NCI-H510A treated with DMSO at 0.1 percent for 48 hours (cell line): ENCODE data around the gene STK39.

Experiments used
- DNase-seq: peaks from one replicate; lab custom pipeline; 2025; lab: John Stamatoyannopoulos, UW

Gene STK39

DNA sequence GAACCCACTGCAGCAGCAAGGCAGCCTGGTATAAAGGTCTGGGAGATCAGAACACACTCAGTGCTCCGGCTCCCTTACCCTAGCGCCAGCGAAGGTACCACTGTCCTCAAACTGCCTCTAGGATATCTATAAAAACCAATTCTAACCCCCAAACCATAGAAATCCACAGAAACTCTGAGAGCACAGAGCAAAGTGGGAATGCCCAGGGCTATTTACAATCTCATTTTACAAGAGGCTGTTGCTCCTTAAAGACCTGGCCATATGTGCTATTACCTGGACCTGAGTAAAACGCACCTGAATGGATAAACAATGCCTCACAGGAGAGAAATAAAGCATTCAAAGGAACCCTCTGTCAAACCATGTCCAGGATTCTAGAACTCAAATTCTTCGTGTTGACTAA is 4.3 kb downstream of the STK39 start:
- DNase-seq = no peak

DNA sequence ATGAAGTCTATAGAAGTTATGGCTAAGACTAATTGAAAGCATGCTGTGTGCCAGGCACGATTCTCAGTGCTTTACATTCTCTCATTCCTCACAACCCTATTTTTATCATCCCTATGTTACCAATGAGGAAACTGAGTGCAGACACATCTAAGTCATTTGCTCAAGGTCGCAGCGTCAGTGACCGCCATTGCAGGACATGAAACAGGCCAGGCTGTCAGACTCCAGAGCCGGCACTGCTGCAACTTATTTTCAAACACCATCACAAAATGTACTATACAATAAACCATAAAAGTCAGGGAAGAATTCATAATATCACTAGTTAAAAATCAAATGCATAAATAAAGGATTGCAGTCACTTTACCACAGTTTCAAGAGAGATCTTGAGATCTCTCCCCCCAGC is 5.6 kb downstream of the STK39 start:
- DNase-seq = no peak

DNA sequence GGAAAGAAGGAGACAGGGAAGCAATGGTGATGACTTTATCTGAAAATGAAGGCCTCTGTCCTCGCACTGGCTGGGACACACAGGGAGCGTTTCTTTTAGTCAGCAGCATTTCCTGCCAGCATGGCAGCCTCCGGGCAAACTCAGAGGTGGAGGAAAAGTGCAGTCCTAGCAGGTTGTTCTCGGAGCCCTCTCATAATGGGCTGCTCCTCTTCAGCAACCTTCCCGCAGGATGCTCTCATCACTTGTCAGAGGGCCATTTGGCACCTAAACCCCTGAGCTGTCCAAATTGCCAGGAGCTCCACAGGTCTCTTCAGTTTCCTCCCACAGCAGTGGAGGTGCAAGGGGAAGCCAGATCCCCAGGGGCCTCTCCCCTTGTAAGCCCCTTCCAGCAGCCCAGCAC is 6.2 kb downstream of the STK39 start:
- no peak for DNase-seq

DNA sequence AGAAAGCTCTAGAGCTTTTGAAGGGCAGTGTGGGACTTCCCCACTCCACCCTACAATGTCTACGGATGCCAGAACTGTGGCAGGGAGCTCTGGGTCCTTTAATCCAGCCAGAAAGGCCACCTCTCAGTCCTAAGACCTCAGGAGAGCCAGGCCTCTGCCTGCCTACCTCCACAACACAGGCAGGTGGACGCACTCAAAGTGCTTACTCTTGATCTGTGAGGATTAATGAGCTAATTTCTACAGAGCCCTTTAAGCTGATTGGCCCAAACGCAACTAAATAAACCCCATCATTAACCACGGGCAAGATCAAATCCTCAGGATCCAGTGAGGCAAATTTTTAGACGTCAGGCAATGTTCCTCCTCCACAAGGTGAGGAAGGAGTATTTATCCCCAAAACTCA is 8.1 kb downstream of the STK39 start:
- no peak for DNase-seq

DNA sequence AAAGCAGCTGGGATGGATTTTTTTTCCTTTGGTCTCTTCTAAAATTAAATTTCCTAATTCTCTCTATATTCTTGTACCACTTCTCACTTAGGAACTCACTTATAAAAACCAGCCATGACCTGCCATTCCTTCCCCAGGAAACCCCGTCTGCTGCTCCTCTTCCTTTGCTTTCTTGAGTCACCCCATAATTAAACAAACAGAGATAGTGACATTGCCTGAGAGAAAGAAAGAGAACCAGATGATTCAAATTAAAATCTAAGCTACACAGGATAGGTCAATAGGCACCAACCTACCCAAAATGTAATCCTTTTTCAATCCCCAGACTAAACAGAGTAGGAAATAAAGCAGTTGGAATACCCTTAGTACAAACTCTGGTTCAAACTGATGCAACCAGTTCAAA is 9.7 kb downstream of the STK39 start:
- no peak for DNase-seq

DNA sequence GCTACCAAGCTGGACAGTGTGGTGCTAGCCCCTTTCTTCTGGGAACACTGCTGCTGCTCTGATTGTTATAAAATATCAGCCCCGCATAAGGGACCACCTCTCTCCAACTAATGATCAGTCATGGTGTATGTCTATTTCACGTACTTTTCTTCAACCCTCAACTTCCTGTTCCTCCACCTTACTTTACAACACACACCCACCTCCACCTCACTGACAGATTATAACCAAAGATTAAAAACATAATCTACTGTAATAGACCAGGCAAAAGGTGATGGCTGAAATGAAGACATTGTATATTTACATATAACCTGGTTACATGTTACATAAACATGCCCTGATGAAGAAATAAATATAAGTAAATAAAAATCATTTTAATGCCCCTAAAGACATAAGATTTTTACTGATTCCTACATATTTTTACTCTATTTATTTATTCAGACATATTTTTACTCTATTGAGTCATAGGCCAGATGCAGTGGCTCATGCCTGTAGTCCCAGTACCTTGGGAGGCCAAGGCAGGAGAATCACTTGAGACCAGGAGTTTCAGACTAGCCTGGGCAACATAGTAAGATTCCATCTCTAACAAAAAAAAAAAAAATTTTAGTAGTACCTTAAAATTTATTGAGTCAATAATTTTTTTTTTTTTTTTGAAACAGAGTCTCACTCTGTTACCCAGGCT is 12.8 kb downstream of the STK39 start:
- DNase-seq = no peak

DNA sequence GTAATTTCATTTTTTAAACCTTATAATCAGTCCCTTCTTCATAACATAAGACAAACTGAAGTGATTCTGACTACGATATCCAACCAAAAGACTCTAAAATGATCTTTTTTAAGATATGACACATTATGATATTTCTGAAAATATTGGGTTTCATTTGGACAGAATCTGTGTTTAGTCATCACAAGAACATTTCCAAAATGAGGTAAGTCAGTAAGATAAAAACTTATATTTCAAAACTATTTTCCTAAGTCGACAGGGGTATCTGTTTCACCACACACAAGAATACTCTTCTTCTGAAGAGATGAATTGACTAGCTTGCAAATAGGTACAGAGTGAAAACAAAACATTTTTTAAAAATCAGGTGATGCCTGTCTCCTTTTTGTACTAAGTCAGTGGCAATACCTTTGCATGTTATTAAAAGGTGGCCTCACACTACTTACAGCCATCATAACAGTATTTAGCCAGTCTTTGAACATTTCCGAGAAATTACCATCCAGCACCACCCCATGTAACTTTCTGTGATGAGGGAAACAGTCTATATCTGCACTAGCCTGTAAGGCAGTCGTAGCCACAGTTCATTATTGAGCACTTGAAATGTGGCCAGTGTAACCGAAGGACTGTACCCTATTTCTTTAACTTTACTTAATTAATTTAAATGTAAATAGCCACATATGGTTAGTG is 13.5 kb downstream of the STK39 start:
- no peak for DNase-seq

DNA sequence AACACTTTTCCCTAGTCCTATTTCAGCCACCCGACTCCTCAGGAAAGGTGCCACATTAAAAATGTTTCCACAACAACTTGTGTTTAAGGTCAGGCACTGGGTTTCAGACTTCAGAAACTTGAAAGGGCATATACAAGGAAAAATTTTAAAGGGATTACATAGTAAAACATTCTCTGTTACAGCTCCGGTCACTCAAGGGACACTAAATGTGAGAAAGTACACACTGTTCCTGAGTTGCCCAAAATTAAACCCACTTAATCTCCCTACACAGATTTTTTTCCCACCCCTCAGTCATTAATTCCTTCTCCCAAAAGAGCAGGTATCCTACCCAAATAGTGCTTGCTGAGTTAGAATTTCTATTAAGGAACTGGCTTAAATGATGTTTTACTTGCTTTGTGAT is 14.2 kb downstream of the STK39 start:
- DNase-seq = no peak

DNA sequence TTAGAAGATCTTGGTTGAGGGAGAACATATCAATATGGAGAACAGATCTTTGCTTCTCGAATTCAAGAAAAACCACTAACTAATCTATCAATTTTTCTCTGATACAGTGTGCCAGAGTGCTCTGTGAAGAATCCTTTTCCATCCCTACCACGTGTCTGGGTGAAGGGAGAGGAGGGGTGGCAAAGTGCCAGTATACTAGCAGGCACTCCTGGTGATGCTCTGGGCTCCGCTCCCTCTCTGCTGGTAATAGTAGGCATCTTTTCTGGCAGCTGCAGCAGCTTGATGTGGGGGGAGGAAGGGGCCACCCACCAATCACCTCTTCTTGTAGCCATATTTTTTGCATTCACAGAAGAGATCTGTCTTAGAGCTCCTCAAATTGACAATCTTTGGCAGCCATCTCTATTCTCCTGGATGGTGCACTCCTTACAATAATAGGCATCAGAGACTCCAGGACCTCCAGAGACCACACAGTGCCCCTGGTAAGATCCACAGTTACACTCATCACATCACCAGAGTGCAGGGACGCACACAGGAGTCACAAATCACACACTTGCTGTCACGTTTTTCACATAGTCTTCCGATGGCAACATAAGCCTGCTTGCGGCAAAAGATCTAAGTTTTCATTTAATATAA is 15.7 kb downstream of the STK39 start:
- no peak for DNase-seq

DNA sequence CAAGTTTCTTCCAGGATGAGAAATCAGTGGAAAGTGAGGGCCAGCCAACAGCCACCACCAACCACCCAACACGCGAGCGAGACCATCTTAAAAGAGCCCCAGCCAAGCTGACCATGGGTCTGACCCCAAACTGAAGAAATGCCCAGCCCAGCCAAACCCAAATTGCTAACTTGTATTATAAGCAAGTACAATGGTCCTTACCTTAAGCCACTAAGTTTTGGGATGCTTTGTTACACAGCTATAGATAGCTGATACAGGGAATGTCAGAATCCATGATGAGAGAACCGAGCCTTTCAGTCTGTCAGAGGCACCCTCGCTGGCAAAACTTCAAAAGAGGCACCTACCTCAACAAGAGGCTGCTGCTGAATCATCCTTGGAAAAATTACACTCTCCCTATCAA is 17.0 kb downstream of the STK39 start:
- no peak for DNase-seq

DNA sequence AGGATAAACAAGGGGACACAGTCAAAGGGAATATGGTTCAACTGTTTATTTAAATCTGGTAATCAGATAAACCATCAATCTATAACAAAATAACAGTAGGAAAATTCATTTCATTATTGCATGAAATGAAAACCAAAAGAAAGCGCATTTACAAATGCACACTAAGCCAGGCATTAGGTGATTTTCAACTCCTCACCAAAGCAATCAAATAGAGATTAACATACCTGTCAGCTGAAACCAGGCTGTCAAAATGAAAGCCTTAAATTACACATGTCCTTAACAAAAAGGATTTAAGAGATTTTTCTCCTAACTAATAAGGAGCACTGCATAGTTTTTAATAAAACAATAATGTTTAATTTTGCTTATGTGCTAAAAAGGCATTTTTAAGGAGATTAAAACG is 23.0 kb downstream of the STK39 start:
- no peak for DNase-seq

DNA sequence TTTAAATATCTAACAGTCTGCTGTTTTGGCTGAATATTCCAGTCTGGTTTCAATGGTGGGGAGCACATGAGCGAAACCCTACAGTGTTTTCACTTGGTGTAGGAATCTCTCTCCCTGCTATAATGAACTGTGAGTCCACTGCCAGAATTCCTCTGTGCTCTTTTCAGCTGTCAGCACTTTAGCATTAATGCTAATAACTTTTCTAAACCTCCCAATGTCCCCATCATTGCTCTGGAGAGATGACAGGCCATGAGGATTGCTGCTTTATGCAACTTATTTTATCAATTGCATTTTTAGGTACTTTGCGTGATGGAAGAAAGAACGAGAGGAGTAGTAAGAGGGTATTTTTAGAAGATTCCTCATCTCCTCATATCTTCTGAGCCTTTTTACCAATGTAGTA is 25.3 kb downstream of the STK39 start:
- DNase-seq = no peak

DNA sequence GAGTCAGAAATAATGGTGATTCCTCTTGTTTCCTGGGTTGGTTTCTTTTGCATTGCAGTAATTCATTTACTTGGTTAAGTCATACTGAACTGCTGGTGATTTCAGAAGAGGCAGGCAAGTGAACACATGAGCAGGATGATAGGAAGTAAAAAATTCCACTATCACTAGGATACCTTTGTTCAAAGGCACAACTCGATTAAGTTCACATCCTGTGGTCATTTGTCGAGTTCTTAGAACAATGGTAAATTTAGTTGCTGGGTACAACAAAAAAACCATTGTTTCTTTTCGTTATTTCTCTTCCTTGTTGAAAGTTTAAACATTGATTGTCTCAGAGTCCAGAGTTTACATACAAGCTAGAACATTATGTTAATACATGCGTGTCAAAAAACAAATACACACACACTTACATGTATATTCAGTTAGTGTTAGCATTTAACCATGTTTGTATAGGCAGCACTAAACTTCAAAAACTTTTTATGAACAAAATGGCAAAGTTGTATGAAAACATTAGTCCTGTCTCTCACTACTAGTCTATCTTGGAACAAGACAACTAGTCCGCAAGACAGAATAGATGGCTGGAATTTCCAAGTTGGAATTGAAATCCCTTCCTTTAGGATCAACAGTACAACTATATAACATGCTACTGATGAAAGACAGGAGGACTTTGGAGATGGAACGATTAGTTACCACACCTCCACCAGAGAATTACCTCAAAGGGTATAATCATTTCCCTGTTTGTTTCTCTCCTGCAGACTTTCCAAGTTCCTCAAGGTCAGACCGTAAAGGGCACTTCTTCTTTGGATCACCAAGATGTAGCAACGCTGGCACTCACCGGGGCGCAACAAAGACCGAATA is 26.2 kb downstream of the STK39 start:
- no peak for DNase-seq

DNA sequence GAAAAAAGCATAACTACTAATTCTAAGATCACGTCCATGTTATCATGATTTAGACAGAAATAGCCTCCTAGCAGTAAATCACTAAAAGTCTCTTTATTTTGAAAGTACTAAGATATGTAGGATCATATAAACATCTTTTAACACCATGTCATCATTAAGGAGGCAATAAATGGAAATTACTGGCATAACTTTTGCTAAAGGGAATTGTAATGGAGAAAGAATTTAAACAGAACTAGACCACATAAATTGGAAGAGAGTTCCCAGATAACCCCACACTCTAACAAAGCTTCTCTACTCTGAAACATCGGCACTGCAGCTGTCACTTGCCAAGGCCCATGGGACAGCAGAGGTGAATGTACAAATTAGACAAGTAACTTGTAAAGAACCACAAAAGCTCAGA is 29.5 kb downstream of the STK39 start:
- DNase-seq = no peak

DNA sequence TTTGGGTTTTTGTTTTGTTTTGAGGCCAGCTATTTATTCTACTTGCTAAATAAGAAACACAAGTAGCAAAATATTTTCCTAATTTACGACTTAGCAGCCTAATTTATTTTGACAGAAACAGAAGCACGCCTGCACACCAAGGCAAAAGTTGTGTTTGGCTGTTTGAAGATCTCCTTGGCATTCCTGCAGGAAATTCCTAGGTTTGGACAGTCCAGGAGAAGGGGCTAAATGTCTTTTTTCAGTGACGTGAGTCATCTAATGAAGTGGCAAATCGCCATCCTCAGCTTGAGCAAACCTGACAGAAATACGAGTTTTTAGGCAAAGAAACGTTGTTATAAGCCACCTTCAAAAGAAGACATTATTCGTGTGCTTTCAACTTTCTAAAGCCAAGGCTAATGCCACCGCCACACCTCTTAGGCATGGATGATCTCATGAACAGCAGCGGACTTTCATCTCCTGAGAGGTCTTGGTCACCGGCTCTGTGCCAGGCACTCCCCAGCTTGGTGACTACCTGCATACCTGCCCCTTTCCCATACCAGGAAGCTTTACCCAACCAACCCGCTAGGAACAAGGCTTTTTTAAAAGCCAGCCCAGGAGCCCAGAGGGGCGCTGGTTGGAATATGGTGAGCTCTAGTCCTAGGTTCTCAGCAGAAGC is 30.9 kb downstream of the STK39 start:
- no peak for DNase-seq

DNA sequence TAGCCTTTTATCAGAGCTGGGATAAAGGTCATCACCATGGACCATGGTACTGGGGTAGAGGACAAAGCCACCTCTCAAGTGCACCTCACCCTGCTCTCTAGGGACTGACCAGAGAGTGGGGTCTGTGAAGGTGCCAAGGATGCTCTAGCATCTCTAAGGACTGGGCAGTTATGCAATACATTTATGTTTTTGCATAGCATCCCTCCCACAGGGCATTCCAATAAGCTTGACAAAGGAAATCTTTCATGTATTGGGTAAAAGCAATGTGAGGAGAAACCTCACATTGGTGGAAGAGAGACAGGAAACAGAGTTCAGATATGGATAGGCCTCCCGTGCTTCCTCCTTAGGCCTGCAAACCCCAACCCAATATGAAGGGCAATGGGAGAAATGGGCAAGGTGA is 31.6 kb downstream of the STK39 start:
- DNase-seq = no peak

DNA sequence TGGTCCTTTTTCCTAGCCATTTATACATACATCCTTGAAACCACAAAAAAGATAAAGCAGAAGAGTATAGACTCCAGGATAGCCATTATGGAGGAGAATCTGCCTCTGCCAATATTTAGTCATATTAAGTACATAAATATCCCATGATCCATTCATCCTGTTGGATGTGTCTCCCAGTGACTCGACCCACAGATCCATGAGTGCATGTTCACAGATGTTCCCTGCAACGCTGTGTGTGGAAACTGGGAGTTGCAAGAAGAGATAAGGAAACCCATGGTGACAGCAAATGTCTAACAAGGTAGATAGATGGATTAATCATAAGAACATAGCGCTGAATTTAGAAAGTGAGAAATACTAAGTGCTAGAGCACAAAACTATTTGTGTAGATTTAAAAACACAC is 34.5 kb downstream of the STK39 start:
- no peak for DNase-seq

DNA sequence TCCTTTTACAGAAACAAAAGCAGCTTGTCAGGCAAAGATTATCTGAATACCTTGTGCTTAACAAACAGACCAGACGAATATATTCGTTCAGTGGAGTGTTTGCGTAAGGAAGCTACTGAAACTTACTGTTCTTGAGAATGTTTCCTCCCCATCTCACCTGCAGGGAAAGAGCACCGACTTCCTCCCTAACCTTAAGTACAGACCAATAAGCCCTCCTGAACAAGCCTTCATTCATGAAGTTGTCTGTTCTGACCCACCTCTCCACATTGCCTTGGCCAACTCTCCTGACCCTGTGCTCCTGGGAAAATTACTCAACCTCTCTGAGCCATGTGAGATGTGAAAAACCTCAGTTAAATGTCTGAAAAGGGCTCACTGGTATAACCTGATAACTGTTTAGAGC is 35.2 kb downstream of the STK39 start:
- no peak for DNase-seq

DNA sequence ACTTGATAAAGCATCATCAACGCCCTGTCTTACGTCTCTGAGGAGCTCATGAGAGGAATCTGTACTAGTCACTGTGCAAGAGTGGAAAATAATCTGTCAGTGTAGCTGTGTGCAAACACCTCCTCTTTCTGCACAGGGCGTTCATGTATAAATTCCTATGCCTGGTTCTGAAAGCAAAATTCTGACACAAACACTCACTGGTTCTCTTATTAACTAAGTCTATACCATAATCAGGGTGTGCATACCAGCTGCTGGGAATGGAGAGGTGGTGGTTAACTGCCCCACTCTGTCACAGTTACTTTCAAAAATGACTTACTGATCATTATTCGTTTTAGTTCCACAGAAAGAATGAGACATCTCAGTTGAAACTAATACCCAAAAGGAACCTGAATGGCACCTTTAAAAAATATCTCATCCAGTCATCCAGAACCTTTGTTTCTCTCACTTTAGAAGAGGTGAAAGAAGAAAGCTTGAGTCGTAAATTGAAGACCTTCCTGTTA is 35.7 kb downstream of the STK39 start:
- peak; percentile 9 for DNase-seq

DNA sequence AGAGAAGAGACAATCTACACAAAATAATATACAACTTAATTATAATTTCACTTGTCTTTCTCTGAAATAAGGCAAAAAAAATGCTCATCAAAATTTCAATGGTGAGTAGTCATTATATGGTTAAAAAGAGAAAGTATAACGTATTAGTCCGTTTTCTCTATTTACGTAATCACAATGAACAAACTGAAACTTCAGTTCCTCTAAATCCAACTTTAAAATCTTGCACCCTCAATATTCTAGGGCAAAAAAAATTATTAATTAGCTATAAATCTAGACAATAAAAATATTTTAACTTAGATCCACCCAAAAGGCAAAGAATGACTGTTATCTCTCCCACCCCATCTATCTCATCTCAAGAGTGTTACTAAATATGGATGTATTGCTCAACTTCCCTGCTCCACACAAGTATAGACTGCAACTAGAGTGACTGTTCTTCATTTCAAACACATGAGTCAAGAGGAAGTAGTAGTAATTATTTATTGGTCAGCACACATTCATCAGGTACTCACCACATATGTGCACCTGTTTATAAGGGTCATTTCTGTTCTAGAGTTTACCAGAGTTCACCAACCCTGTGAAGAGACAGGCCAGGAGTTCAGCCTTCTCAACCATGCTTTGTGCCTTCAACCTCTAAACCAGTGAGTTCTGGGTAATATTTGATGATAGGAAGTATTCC is 36.4 kb downstream of the STK39 start:
- peak; percentile 83 for DNase-seq

DNA sequence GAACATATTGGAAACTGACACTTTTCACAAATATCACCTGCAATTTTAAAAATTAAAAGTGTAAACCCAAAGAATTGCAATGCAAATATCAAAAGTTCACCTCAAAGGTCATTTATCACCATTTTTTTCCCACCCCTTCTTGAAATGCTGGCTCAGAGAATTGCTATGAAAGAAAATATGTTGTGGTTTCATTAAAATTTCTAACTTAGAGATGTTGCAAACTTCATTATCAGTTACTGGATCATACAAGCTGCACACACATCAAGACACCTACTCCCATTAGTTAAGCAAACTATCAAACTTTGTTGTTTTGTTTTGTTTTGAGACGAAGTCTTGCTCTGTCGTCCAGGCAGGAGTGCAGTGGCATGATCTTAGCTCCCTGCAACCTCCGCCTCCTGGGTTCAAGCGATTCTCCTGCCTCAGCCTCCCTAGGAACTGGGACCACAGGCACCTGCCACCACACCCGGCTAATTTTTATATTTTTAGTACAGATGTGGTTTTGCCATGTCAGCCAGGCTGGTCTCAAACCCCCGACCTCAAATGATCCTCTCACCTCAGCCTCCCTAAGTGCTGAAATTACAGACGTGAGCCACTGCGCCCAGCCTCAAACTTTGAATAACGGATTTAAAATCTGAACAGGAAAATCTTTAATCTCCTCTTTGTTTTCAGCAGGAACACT is 37.0 kb downstream of the STK39 start:
- no peak for DNase-seq
